NK-92 (cell line): Measurements from ENCODE around the gene TTC28.
"Not testable (repeated sequence)": the region's sequence is repeated elsewhere in the genome, so short reads cannot be mapped to it uniquely, and the experiment has no call there.

Experiments used
- DNase-seq: peaks from one replicate; lab custom pipeline; 2025; ENCODE audit not compliant: unreplicated experiment; lab: John Stamatoyannopoulos, UW

TTC28 gene

DNA sequence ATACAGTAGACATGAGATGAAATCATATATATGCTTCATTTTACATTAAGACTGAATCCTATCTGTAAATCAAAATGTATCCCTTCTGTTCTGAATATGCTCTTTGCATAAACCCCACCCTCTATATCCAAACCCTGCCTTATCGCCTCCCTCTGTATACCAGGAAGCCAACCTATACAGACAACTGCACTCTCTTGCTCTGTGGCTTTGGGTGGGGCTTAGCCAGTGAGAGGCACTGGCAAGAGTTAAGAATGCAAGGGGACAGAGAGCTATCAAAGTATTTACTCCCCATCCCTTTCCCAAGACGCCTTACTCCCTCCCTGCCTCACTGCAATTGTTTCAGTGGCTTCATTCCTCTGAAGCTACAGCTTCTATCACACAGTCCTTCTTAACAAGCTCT, 309.8 kb downstream of the TTC28 start:
- no peak for DNase-seq

DNA sequence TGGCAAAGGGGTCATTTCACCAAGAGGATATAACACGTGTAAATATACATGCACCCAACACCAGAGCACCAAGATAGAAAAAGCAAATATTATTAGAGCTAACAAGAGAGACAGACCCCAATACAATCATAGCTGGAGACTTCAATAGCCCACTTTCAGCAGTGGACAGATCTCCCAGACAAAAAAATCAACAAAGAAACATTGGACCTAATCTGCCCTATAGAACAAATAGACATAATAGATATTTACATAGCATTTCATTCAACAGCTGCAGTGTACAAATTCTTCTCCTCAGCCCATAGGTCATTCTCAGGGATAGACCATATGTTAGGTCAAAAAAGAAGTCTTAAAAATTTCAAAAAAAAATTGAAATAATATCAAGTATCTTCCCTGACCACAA, 312.8 kb downstream of the TTC28 start:
- no peak for DNase-seq

DNA sequence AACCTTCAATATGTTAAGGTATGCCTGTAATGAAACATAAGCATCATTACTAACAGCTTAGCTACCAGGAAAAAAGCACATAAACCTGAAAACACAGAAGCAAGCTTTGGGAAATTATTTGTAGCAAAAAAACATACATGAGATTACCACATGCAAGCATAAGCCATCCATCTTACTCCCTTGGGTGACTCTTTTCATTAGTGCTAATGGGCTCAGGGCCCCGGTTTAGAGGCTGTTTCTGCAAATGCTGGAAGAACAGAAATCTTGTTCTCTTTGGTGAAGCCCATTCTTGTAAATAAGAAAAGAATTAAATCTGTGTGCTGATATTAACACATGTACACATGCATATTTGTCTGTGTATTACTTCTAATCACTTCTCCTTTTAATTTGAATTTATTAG, 314.3 kb downstream of the TTC28 start:
- DNase-seq = no peak

DNA sequence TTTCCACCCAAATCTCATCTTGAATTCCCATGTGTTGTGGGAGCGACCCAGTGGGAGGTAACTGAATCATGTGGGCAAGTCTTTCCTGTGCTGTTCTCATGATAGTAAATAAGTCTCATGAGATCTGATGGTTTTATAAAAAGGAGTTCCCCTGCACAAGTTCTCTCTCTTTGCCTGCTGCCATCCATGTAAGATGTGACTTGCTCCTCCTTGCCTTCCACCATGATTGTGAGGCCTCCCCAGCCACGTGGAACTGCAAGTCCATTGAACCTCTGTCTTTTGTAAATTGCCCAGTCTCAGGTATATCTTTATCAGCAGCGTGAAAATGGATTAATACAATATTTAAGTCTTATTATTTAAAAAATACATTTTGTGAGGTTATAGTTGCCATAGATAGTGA, 315.5 kb downstream of the TTC28 start:
- DNase-seq = not testable (repeated sequence)

DNA sequence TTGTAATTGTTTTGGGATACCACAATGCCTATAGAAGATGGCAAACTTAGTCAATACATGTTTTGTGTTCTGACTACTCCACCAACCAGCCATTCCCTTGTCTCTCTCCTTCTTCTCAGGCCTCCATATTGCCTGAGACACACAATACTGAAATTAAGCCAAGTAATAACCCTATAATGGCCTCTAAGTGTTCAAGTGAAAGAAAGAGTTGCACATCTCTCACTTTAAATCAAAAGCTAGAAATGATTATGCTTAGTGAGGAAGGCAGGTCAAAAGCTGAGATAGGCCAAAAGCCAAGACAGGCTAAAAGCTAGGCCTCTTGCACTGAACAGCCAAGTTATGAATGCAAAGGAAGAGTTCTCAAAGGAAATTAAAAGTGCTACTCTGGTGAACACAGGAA, 318.7 kb downstream of the TTC28 start:
- no peak for DNase-seq

DNA sequence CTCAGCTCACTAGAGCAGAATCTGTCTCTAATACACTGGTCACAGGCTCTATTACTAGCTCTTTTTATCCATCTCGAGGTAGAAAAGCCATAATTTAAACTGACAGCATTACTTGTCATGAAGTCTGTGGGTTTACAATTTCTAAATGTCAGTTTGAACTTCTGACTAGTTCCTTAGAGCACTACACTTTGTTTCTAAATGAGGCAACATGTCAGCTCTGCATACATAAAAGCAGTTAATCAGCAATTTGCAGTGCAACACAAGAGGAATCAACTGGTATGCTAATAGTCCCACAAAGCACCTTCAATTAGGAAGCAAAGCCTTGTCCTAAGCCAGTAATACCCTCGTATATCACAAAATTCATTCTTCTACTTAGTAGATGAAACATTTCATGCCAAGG, 321.3 kb downstream of the TTC28 start:
- no peak for DNase-seq

DNA sequence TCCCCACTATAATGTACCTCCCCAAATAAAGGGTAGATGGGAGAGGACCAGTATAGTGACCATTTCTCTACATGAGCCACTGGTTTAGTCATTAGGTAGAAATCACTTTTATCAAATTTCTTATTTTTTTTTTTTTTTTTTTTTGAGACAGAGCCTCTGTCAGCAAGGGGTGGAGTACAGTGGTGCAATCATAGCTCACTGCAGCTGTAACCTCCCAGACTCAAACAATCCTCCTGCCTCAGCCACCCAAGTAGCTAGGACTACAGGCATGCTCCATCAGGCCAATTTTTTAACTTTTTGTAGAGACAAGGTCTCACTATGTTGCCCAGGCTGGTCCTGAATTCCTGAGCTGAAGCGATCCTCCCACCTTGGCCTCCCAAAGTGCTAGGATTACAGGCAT, 322.4 kb downstream of the TTC28 start:
- DNase-seq = no peak

DNA sequence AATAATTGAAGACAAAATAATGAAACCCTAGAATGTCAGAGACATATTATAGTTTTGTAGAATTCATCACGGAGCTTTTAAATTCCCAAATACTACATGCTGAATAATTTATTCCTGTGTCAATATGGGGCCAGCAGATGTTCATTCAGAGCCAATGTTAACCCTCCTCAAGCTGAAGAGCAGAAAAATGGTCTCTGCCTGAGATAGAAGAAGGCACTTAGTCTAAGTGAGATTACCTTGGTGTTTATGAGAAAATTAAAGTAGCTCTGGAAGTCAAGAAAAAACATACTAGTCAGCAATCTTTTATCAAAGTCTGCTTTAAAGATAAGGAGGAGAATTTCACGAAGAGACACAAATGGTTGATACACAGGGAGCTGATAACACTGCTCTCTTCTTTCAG, 328.2 kb downstream of the TTC28 start:
- DNase-seq = no peak

DNA sequence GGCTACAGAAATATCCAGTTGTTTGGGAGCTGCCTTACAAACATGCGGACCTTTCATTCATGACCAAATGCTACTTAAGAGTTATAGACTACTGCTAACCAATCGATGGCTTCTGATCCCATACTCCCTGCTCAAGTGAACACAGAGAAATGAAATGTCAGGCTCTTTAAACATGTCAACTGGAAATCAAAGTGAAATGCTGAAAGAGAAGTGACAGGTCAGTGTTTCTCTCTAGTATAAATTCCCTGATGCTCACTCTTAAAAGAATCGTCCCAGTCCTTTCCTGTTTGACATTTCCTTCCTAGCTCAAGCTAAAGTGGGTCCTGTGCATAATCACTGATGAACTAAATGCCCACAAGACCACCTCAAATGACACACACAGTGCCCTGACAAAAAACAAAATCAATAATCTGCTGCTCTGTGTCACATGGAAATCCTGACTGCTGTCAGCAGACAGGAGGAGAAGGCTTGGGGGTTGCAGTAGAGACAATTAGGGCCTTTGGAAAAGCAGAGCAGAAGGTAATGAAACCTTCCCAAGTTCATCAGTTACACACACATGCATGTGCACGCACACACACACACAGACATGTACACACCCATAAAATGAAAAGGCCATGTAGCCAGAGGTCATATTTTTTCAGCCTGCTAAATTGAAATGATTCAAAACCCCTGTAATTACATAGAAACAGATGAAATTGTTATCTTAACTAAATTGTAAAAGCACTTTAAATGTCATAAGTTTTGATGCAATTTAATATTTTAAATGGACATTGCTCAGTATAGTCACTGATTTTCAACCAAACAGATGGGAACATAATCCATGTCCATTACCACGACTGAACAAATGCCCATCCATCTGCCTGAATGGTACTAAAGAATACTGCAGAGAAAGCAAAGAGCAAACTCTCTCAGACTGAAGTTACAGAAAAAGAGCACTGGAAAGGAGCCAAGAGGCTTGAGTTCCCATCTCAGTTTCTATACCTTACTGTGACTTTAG, 330.7 kb downstream of the TTC28 start:
- DNase-seq = no peak

DNA sequence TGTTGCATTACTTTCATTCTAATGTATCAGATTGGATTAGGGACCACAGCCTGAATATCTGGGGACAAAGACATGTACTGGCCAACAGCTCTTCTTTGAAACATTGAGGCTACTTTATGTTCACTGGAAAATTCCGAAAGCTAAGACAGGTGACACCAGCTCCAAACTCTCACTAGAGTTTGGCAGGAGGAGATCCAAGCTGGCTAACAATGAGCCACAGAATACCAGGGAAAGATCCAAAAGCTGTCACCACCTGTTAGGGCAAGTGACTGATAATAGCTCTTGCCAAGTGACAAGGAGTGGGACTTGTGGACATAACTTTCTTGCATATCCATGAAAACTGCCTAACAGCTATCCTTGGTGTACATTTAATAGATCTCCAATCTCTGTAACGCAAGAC, 333.3 kb downstream of the TTC28 start:
- no peak for DNase-seq

DNA sequence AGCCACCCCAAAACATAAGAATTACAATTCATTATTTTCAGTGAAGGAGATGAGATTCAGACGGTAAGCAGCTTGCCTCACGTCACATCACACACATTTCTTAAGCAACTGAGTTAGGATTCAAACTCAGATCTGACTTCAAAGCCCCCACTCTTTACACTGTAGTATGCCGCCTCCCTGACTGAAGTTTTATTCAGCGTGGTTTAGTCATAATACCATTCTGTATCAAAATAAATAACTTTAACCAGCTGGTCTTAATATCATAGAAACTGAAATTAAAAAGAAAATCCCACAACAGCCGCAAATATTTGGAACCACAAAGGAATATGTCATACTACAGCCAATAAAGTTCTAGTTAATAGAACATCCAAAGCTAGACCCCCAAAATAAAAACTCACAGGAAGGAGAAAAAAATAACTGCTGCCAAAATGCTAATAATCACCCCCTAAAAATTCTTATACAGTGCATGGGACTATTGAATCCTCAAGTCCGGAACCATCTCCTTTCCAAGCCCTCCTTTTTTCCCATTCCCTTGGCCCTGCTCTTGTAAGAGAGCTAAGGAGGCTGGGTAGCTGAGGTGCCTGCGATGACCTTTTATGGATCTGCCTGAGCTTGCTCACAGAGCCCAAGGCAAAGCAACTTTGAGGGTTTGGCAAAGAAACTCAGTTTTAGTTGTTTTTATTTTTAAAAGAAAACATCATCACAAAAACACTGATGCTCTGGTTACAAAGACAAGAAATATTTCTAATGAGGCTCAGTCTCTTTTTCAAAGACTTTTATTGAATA, 334.5 kb downstream of the TTC28 start:
- no peak for DNase-seq

DNA sequence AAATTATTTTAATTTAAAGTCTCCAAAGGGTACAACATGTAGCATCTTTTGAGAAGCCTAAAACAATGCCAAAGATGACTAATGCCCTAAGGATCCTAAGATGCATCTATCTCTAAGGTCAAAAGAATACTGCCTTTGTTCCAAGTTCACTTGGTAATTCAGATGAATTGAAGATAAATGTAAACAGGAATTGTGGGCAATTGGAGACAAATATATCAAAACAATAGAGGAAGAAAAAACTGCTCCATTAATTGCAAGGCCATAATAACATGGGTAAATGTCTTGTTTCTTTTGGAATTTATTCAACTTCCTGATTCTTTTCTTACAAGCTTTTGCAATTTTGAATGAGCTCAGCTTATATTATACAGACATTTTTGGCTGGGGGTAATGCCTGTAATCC, 338.6 kb downstream of the TTC28 start:
- no peak for DNase-seq

DNA sequence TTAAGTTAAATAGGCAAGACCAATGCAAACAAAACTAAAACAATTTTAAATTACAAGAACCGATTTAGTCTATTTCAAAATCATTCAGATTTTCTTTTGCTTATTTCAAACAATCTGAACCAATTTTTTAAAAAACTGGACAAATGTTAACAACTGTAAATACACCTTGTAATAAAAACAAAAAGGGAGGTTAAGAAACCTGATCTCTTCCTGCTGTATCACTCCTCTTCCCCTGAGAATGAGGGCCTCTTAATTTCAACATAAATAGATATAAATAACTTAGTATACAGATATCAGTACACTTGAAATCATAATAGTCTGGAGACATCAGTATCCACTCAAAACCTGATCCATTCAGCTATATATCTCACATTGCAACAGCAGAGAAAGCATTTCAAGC, 346.6 kb downstream of the TTC28 start:
- no peak for DNase-seq

DNA sequence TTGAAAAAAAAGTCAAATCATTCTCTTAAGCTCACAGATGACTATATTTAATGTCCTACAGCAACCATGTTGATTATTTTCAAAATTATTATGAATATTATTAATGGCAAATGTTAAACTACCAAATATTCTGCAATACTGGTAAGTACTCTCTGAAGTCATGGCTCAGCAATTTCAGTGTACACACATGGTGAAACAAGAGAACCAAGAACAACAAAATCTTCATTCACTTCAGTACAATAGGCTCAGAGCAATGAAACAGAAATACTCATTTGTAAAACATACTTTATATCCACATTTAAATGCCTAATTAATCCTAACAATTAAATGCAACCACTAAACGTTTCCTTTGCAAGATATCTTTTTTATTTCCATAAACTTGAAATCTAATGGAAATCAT, 347.2 kb downstream of the TTC28 start:
- no peak for DNase-seq

DNA sequence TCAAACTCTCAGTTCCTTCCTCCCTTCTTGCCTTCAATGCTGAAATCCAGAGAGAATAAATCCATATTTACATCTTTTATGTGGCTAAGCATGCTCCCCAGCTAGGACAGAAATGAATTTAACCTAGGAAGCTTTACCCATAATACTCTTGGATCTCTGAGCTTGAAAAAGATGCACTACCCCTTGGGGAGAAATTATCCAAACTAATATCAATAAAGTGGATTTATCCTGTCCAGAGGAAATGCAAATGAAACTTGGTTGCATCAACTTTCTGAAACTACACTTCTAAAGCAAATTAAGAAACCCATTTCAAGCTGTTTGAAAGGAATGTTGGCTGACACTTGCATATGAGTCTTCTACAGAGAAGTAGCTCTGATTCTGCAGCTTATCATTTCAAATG, 347.9 kb downstream of the TTC28 start:
- no peak for DNase-seq

DNA sequence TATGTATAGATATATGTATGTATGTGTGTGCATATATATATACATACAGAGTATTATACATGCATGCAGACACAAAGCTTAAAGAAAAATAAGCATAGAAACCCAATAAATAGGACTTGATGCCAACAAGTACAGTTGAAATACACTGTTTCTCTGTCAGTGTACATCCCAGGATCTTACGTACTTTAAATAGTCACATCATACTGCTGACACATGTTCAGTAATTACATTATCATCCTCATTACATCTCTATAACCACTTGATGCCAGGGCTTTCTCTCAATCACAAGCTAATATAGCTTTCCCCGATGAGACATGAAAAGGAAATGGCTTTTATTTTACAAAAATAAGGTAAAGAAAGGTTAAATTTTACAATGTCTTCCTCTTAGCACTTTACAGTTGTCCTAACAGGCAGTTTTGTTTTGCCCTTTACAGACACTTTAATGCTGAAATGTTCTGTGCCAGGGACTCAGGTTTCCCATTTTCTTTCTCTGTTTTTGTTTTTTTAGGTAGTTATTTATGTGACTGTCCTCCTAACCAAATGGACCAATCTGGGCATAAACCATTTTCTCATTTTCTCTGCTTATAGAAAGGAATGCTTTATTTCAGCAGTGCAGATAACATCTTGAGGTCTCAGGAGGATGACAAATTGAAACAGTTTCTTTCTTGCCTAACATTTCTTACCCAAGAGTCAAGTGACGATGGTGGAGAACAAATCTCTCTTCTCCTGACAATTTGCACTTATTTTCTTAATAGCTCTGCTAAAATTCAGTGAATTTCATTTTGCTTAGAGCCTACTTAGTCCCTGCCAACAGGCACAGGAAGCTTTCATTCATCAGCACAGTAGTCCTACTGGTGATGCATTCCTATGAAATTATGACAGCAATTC, 350.2 kb downstream of the TTC28 start:
- DNase-seq = no peak

DNA sequence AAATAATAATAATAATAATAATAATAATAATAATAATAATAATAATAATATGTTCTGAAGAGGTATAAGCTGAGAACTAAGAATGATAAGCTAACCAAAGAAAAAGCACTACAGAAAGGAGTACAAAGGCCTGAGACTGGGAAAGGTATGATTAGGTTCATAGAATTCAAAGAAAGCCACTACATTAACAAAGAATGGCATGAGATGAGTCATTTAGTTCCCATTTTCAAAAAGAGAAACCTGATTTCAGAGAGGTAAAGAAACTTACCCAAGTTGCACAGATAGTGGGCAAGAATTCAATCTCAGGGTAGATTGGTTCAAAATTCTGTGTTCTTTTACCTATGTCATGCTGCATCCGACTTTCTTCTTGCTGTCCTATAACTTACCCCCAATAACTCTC, 350.9 kb downstream of the TTC28 start:
- DNase-seq = no peak

DNA sequence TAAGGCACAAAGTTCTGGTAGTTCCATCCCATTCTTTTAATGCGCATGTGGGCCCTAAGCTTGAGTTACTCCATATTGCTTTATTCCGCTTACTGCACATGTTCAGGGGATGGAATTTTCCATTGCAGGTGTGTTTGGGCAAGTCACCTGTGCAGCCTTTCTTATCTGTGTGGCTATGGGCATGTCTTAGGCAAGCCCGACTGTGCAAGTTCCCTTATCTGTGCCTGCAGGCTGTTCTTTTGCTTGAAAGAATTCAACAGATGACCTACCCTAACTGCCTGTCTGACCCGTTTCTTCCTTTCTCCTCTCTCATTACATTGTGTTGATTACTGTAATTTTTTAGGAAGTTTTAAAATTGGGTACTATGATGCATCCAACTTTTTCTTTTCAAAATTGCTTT, 363.6 kb downstream of the TTC28 start:
- no peak for DNase-seq

DNA sequence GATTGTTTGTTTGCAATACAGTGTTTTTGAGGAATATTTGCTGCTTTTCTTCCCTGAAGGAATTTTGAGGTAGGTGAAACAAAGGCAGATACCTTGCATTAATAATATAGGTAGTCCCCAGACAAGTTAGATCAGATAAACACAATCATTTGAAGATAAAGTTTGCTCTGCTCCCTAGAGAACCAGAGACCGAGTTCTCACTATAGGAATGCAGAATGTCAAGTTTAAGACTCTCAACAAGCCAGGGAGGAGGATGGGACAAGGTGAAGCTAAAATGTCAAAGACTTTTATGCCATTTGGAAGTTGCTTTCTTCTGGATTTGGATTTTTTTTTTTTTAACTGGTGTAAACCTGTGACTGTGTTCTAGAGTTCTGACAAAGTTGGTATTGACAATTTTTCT, 364.7 kb downstream of the TTC28 start:
- DNase-seq = no peak

DNA sequence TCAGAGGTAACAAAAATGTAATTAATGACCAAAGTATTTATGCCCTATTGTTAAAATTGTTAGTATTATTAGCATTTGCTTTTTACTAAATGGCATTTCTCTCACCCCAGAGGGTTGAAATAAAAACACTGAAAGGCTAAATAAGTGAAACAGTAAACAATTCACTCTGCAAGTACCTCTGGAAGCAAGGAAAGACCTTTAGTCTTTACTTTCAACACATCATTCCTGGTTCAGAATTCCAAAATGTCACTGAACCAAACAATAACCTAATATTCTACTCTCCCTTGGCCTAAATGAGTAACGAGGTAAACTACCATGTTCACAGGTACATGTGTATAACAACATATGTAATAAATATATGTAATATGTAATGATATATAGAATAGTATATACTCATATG, 369.3 kb downstream of the TTC28 start:
- DNase-seq = no peak

DNA sequence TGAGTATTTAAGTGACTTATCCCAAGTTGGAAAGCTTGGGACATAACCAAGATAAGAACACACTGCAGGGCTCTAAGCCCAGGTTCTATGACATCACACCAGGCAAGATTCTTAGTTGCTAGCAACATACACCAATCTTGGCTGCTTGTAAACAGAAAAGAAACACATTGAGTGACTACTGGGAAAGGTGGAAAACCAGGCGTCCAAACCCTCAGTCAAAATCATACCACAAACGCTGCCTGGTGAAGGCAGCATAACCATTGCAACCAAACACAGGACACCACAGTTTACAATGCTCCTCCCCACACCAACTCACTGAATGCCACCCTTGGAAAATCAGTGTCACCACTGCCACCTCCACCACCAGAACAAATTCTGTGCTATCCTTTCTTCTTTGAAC, 379.9 kb downstream of the TTC28 start:
- DNase-seq = no peak
